GM18526 (cell line): ENCODE measurements around the gene PSMB11.

Experiments
- POLR2A ChIP-seq: IDR thresholded peaks from 3 replicates; pipeline ENCODE4 v1.6.1; 2011; ENCODE audit not compliant: insufficient read length; ENCODE audit errors: extremely low read depth

PSMB11 gene

DNA sequence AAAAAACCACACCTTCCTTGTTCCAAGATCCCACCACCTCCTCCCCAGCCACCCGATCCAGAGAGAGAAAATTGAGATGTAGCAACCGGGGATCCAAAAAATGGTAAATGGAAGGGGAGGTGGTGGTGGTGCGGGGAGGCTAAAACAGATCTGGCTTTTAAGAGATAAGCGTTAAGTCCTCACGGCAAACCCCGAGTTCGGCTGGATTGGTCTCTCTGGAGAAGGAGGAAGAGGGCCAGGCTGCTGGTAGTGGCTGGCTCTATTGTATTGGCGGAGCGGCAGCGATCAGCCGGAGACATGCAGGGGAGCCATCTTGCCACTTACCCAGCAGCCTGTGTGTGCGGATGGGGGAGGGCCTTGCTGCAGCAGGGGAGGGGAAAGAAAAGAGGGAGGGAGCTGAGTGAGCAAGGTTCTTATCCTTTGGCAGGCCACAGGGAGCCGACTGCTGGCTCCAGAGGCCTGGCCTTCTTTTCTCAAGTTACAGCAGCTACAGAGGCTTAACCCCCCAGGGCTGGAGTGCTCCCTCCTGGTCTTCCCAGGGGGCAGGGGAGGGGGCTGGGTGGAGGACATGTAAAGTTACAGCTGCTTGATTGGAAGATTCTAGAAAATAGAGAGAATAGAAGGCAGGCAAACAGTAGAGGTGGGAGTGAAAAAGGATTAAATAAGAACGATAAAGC lies 29.4 kb downstream of the PSMB11 start:
- TF ChIP-seq POLR2A = peak; percentile 80

DNA sequence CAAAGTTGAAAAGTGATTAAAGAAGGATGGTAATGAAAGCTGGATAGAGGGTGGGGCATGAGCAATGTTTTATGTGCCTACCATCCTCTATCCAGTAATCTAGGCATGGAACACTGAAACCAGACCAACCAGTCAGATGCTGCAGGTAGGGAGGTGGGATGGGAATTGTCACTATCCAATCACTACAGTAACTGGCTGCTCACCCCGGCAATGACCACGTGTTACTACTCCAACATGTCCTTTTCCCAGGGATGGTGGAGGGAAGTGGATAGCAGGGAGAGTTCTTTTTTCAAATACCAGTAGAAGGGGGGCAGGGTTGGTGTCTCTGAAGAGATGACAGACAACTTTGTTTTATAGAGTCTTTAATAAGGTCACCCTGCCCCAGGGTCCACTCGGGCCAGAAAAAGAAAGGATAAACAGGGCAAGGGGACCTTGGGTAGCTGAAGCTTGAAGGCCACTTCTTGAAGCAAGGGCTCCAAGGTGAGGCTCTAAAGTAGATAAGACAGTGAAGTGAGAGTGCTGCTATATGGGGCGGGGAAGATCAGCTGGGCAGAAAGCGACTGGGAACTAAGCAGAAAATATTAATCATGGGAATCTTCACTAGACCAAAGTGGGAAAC lies 30.0 kb downstream of the PSMB11 start:
- no peak for TF ChIP-seq POLR2A

DNA sequence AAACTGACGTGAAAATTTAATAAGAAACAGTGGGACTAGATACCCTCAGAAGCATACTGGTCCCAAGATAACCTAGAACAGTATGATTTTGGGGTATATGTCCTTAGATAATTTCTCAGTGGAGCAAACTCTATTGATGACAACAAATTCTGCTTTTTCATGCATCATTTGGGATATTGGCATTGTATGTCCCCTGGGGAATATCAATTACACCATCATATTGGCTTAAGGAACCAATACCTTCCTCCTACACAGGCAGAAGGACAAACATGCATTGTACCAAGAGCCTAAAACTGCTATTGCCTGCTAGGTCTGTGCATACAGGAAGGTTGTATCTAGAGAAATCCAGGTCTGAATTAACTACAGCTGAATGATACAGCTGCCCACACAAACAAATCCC lies 32.9 kb downstream of the PSMB11 start:
- TF ChIP-seq POLR2A = no peak

DNA sequence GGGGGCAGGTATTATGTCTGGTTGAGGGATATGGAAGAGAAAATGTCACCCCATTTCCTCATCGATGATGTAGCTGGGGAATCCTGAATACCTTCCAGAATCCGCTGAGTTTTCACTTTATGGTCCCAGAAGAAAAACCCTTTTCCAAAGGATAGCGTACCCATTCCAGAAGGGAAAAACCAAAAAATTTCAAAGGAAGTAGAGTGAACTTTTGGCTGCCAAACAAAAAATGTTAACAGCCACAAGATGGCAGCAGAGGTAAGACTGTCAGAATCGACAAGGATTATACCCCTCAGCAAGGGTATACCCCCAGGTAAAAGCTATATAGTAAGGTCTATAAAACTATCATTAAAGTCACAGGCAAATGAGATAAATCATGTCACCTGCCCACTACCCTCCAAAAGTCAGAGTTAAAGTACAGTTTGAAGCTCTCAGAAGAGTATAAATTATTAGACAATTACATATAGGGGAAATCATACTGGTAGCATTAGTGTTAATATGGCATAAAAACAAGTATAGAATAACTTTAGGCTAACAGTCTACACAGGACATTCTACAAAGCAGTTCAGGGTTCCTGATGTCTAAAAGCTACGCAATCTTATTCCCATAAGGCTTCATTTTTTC lies 34.9 kb downstream of the PSMB11 start:
- no peak for TF ChIP-seq POLR2A

DNA sequence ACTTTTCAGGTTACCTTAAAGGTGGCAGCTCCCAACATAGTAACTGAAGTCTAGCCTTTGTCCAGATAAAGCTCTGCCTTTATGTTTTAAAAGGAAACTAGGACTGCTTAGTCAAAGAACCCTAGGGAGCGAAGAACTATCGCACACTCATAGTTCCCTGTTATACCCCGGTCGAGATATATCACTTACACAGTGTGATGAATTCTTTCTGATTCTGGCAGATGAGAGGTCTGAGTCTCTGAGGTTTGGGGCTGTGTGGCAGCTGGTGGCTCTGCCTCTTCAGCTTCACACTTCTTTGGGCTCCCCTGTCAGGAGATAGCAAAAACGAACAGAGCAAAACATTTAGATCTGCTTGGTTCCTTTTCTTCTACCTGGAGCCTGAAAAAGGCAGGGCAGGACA lies 36.0 kb downstream of the PSMB11 start:
- no peak for TF ChIP-seq POLR2A

DNA sequence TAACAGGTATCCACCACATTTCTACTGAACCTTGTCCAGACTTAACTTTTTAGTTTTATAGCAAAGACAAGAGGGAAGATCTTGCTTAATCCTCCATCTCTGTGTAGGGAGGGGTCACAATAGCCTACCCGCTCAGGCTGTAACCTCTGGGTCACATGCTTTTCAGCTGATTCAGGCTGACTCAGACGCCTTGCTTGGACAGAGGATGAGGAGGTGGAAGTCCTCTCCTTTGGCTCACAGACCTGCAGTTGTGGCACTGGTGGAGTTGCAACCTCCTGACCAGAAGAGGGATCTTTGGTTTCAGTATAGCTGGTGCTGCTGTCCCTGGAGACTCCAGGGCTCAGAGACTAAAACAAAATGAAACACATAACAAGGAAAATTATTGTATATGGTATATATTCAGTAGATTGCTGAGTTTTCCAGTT lies 36.7 kb downstream of the PSMB11 start:
- TF ChIP-seq POLR2A = no peak

DNA sequence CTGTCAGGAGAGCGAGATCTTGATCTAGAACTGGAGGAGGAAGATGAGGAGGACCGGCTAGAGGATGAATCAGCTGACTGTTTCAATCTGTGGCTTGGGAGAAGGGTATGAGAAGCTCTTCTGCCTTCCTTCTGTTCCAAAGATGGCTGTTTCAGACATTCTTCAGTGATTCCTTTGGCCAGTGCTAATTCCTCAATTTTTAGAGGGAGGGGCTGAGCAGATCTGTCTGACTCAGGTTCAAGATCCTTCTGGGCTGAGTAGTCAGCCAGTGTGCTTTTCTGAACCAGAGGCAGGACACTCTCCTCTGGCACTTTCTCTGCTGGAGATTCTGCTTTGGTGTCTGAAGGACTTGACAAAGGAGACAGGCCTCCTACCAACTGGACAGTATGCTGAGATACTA lies 37.7 kb downstream of the PSMB11 start:
- TF ChIP-seq POLR2A = no peak

DNA sequence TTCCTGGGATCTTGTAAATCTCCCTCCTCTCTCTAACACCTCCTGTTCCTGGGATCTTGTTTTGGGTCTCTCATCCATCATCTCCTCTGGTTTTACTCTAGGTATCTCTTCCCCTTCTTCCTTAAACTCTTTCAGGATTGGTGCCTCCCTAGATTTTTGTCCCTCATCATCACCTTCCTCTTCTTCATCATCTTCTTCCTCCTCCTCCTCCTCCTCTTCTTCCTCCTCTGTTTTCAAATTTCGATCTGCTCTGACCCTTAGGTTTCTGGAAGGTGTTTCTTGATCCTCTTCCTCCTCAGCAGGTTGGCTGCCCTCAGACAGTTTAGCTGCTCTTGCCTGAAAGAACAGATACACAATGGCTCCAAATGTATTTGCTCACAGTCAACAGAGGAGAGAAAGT lies 38.5 kb downstream of the PSMB11 start:
- no peak for TF ChIP-seq POLR2A

DNA sequence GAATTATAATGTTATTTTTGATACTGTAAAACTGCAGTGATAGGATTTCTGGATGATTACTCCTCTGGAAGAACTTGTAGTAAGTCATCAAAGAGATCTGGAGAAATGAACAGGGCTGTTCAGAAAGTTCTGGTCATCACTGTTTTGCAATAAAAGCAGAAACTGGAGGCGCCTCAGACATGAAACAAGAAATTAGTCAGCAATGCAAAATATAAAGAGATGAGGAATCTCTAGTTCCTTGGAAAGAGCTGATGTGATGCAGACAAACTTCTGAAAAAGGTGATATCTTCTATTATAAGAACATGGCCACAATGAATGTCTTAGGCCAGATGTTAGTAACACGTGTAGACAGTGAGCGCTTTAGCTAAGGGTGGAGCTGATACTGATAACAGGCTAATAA lies 43.4 kb downstream of the PSMB11 start:
- no peak for TF ChIP-seq POLR2A

DNA sequence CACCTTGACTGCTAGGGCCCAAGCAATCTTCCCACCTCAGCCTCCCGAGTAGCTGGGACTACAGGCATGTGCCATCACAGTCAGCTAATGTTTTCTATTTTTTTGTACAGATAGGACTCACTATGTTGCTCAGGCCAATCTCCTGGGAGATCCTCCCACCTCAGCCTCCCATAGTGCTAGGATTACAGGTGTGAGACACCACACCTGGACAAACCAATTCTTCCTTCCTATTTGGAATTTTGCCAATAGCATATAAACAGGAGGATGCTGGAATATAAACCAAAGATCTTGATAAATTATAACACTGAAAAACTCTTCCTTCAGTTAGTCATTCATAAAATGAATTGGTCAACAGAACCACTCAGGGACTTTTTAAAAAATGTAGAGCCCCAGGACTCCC lies 44.6 kb downstream of the PSMB11 start:
- TF ChIP-seq POLR2A = no peak

DNA sequence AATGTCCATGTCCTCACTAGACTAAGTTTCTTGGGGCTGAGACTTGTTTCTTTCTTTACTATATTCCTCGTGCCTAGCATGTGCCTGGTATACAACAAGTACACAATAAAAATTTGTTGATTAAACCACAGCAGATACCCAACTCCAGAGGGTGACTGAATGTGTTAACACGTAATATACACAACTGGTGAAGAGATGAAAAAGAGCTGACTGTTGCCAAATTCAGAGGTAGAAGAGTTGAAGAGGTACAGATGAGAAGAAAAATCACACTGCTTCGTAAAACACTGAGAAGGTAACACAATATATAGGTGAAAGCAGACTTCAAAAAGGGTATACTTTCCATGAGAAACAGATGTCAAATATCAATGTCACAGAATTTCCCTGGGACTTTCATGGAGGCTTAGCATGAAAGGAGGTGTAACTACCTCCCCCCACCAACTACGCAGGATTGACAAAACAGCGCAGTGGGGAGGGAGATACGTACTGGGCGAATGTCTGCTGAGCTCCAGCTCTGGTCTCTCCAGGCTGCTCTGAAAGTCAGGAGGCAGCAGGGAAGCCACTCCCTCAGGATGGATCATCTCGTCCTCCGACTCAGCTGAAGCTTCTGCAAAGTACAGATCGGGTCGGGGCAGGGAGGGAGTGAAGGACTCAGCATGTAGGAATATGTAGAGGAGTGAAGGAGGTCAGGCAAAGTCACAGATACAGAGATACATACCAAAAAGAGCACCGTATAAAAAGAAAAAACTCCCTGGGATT lies 47.7 kb downstream of the PSMB11 start:
- TF ChIP-seq POLR2A = no peak

DNA sequence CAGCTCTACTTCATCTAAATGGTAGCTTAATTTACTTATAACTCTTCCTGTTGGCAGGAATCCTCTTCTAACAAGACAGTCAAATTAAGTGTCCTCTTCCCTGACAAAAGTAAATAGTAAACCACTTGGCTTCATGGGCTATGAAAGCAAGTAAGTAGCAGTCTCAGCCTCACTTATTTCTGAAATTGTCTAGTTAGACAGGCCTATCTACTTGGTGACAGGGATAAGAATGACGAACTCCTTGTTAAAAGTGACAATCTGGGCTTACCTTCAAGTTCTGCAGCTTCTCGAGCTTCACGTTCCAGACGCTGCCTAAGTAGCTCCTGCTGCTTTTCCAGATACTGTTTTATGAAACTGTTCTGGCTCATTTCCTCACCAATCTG lies 48.2 kb downstream of the PSMB11 start:
- TF ChIP-seq POLR2A = no peak

DNA sequence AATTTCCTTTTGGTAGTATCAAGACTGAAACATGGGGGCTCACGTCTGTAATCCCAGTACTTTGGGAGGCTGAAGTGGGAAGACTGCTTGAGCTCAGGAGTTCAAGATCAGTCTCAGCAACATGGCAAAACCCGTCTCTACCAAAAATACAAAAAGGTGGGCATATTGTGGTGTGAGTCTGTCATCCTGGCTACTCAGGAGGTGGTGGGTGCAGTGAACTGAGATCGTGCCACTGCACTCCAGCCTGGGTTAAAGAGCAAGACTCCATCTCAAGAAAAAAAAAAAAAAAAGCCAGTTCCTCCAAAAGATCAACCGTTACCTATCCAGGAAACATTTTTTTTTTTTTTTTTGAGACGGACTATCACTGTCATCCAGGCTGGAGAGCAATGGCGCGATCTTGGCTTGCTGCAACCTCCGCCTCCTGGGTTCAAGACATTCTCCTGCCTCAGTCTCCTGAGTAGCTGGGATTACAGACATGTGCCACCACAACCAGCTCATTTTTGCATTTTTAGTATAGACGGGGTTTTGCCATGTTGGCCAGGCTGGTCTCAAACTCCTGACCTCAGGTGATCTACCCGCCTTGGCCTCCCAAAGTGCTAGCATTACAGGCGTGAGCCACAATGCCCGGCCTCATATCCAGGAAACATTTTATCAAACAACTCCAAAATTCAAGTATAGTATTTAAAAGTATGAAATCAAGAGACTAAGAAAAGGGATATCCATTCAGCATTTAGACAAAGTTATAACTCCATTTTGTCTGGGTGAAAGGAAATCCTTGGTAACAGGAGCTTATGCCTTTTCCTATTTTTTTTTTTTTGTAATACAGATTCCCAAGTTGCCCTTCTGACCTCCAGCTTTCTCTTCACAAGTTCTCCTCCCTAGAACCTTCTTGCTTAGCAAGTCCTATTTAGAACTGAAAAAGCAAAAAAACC lies 49.5 kb downstream of the PSMB11 start:
- no peak for TF ChIP-seq POLR2A

DNA sequence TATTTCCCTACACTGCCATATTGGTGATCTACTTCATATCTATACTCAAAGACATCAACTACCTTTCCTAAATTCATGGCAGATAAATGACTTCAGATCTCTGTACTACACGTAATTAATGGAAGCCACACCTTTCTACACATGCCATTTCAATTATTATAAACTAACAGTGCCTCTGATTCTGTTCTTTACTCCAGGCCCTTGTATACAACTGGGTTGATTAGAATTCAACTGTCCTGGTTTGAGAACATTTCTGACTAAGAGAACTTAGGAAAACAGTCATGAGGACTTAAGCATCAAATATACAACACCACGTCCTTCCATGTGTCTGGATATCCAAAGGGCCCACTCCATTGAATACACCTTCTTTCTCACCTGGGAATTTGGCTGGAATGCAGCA lies 51.1 kb downstream of the PSMB11 start:
- TF ChIP-seq POLR2A = no peak

DNA sequence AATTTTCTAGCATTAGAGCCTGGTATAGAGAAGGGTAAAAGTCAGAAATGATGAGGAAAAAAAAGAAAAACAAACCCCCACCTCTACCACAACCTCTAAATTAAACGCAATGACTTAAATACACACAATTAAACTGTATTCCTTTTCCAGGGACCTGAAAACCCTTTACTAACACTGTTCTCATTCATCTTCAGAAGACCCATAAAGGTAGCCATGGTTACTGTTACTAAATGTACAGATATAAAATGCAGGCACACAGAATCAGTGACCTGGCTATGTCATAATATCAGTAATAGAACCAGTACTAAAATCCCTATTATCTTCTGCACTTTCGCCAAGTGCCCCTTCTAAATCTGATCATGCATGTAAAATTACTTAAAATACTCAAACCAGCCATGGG lies 51.5 kb downstream of the PSMB11 start:
- no peak for TF ChIP-seq POLR2A
